WI38 (cell line): ENCODE data around the gene SHC4.

ENCODE experiments used
- H3K4me3 ChIP-seq: 2 replicates; pipeline ENCODE4 v1.5.1; 2011; ENCODE audit warnings: low read depth, mild to moderate bottlenecking, control low read depth, low read length
- TF ChIP-seq, protein P1 (sequence below): IDR thresholded peaks from 2 replicates; pipeline ENCODE4 v1.5.1; 2012; ENCODE audit warnings: low read depth, mild to moderate bottlenecking, control low read depth, low read length

Gene SHC4

DNA sequence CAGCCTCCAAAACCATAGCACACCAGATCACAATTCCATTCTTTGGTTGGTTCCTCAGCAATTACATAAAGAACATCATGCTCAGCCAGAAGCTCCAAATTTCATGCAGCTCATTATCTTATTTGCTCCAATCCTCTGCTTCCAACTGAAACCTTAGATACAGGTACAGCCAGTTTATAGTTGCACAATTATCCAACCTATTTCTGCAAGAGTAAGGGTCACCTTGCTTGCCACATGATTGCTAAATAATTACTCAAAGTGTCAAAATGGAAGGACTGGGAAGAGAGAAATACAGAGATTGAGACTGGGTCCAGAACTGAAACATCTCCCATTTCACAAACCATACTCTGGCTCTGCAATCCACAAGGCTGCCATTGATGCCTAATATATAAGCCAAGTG is 23.4 kb upstream of the SHC4 start:
- no peak overlapping the region for H3K4me3 ChIP-seq
- TF ChIP-seq, protein P1, sequence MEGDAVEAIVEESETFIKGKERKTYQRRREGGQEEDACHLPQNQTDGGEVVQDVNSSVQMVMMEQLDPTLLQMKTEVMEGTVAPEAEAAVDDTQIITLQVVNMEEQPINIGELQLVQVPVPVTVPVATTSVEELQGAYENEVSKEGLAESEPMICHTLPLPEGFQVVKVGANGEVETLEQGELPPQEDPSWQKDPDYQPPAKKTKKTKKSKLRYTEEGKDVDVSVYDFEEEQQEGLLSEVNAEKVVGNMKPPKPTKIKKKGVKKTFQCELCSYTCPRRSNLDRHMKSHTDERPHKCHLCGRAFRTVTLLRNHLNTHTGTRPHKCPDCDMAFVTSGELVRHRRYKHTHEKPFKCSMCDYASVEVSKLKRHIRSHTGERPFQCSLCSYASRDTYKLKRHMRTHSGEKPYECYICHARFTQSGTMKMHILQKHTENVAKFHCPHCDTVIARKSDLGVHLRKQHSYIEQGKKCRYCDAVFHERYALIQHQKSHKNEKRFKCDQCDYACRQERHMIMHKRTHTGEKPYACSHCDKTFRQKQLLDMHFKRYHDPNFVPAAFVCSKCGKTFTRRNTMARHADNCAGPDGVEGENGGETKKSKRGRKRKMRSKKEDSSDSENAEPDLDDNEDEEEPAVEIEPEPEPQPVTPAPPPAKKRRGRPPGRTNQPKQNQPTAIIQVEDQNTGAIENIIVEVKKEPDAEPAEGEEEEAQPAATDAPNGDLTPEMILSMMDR: no peak

GRCh38 chr15:48986240-48986639 is 22.5 kb upstream of the SHC4 start:
- TF ChIP-seq, protein P1: no peak
- H3K4me3 ChIP-seq: no peak overlapping the region

GRCh38 chr15:48985516-48985915 is 21.8 kb upstream of the SHC4 start:
- TF ChIP-seq, protein P1: no peak
- H3K4me3 ChIP-seq: no peak overlapping the region

GRCh38 chr15:48984811-48985352 is 21.2 kb upstream of the SHC4 start:
- H3K4me3 ChIP-seq: no peak overlapping the region
- TF ChIP-seq, protein P1: no peak

DNA sequence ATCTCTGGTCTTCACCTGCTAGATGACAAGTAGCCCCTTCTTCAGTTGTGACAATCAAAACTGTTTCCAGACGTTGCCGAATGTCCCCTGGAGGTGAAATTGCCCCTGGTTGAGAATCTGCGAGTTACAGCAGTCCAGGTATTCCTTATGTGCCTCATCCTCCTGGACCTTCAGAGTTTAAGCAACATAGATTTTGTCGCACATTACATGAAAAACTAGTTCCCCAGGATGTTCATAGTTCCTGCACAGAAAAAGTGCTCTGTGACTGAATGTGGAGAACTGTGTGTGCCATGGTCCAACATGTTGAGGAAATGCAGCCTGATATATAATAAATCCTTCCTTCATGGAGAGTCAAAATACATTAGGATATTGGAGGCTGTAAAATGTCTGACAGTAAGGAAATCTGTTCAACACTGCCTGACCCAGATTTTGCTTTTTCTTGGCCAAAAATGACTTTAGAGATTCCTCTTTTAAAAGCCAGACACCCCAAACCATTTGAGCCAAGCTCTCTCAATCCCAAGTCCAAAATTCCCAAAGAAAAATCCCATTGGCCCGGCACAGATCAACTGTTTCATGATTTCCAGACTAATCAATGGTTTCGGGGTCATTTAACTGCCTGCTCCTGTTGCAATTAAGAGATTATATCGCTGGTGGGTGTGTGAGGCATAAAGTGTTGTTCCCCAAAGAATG is 20.4 kb upstream of the SHC4 start:
- TF ChIP-seq, protein P1: no peak
- H3K4me3 ChIP-seq: no peak overlapping the region

DNA sequence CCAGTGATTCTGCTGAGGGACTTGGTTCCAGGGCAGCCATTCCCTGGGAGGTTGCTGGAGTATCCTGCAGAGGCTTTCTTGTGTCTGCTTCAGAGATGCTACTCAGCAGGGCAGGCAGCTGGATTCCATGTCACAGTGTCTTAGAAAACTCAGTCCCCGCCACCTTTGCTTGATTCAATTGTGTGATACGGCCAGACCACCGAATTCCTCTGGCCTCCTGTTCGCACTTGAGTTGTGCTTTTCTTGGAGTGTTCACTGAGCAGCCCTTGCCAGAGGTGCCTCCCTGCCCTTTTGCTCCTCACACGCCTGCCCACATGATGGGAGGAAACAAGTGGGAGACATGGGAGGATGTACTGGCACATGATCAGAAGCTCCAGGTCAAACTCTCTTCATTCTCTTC is 19.6 kb upstream of the SHC4 start:
- H3K4me3 ChIP-seq: no peak overlapping the region
- TF ChIP-seq, protein P1: no peak

DNA sequence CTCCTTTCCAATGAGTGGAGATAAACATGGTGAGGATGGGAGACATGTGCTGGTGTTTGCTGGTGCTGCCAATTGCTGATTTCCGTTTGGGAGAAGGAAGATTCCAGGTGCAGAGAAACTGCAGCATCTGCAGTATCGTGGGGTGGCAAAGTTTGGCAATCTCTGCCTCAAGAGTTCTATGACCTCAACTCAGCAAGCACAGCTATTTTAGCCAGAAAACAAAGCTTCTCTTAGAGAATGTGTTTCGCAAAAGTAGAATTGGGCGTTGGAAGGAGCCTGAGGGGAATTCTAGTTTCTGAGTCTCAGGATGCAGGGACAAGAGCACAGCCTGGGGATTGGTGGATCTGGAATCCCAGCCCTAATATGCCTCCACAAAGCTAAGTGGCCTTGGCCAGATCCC is 18.2 kb upstream of the SHC4 start:
- TF ChIP-seq, protein P1: no peak
- H3K4me3 ChIP-seq: no peak overlapping the region
